Lung (tissue), 12 donors: ENCODE results near the gene STAT3. TPM values are rescaled to one million over a fixed set of nuclear protein-coding genes. Genes with fewer than 3 reads are reported as not detected.

Experiments used
- ATAC-seq: fragments of 200-7000 bp; cut with Tn5 transposase; one replicate; pipeline ENCODE4 v1.9.1; 2020; ENCODE audit warnings: moderate number of reproducible peaks; ENCODE audit not compliant: insufficient read depth, low FRiP score
- DNase-seq, 3 donors: peaks; one replicate each; pipeline ENCODE4 v3.0.0-alpha.2; 2013 to 2017
- H3K27ac ChIP-seq, 2 donors: one replicate each; pipeline ENCODE4 v1.5.1; 2013; ENCODE audit warnings: mild to moderate bottlenecking in 2 of 2, moderate library complexity in 2 of 2, control low read depth in 1 of 2, inconsistent platforms in 1 of 2, low read depth in 1 of 2, low read length in 1 of 2
- H3K27me3 ChIP-seq, 3 donors: one replicate each; pipeline ENCODE4 v1.5.1; 2013; ENCODE audit warnings: low read length in 2 of 3; ENCODE audit not compliant: control insufficient read depth in 3 of 3, insufficient read depth in 3 of 3
- H3K36me3 ChIP-seq, 4 donors: one replicate each; pipeline ENCODE4 v1.5.1; 2013; ENCODE audit warnings: low read length in 4 of 4, mild to moderate bottlenecking in 1 of 4, moderate library complexity in 1 of 4; ENCODE audit not compliant: control insufficient read depth in 4 of 4, insufficient read depth in 4 of 4
- H3K4me1 ChIP-seq, 5 donors: one replicate each; pipeline ENCODE4 v1.5.1; 2013; ENCODE audit warnings: low read length in 5 of 5, mild to moderate bottlenecking in 2 of 5, moderate library complexity in 1 of 5; ENCODE audit not compliant: control insufficient read depth in 5 of 5, insufficient read depth in 5 of 5
- H3K4me3 ChIP-seq: one replicate; pipeline ENCODE4 v1.5.1; 2013; ENCODE audit warnings: mild to moderate bottlenecking, control low read depth, moderate library complexity
- H3K9ac ChIP-seq, 2 donors: one replicate each; pipeline ENCODE4 v1.5.1; 2013; ENCODE audit warnings: low read length in 2 of 2, control low read depth in 1 of 2; ENCODE audit not compliant: insufficient read depth in 1 of 2
- H3K9me3 ChIP-seq, 4 donors: one replicate each; pipeline ENCODE4 v1.5.1; 2013; ENCODE audit warnings: low read length in 3 of 4, mild to moderate bottlenecking in 1 of 4, moderate library complexity in 1 of 4; ENCODE audit not compliant: control insufficient read depth in 4 of 4, insufficient read depth in 3 of 4
- CTCF ChIP-seq: IDR thresholded peaks from 2 replicates; pipeline ENCODE4 v1.5.1; 2012; ENCODE audit warnings: mild to moderate bottlenecking; ENCODE audit errors: control extremely low read depth, extremely low read depth
- WGBS, 2 donors: extraction: QIAGEN DNeasy Blood & Tissue Kit; methylation state at CpG; one replicate each; pipeline ENCODE4 v1.1.7; 2013; 5-methylcytosine and 5-hydroxymethylcytosine counted together
- polyA plus RNA-seq, 2 donors: library from polyadenylated mRNA; stranded (reverse); fragments of 200-250 nt; gene quantifications; one replicate each; pipeline ENCODE4 v1.2.1, GENCODE V29; 2013
- total RNA-seq, 2 donors: library from RNA; depleted of rRNA in 1 of 2; stranded (reverse); fragments of >200 nt in 1 of 2; gene quantifications; one replicate each; pipeline ENCODE4 v1.2.1, GENCODE V29; 2014 to 2021
- donor health status: control.
- donor health status: control.
- donor health status: Bipolar disorder and iron deficiency.
- donor health status: healthy.
- donor health status: DM: yes; HTN: yes; CAD: no.

The STAT3 gene
- total and polyA plus RNA-seq, 4 donors: 69.9 to 297 (median 239) TPM

- DNase-seq: no peak
- Histone ChIP-seq H3K4me3 (no peak overlapping the region), H3K36me3 (peaks cover 27 to 53% (median 47%) of the 10 kb centered on the region in 4 donors), H3K27ac (no peak overlapping the region), H3K4me1 (peaks cover 0 to 5% (median 0%) of the 10 kb centered on the region in 5 donors), H3K27me3 (no peaks in the 10 kb centered on the region), H3K9ac (no peak overlapping the region), H3K9me3 (no peaks in the 10 kb centered on the region)
- TF ChIP-seq CTCF: no peak
- WGBS, 2 donors: 85 to 87% methylated on average over 4 of the region's 4 CpGs
- no peak for ATAC-seq
Observed at GRCh38 chr17:42338427-42338985, 49.7 kb downstream of the STAT3 start.

- Histone ChIP-seq H3K4me3 (no peak overlapping the region), H3K9me3 (no peaks in the 10 kb centered on the region), H3K4me1 (peaks cover 0 to 5% (median 0%) of the 10 kb centered on the region in 5 donors), H3K27ac (no peak overlapping the region), H3K27me3 (no peaks in the 10 kb centered on the region), H3K36me3 (peaks cover 29 to 60% (median 51%) of the 10 kb centered on the region in 4 donors), H3K9ac (no peak overlapping the region)
- ATAC-seq: no peak
- 58 to 68% methylated on average over 15 of the region's 15 CpGs for WGBS, 2 donors
- DNase-seq: no peak
- TF ChIP-seq CTCF: no peak
Observed at GRCh38 chr17:42337442-42337841, 50.8 kb downstream of the STAT3 start.

GRCh38 chr17:42334677-42335076 is 53.6 kb downstream of the STAT3 start:
- no peak for TF ChIP-seq CTCF
- peaks cover 29 to 60% (median 52%) of the 10 kb centered on the region in 4 donors for H3K36me3 ChIP-seq
- no peak overlapping the region for H3K9ac ChIP-seq
- no peaks in the 10 kb centered on the region for H3K9me3 ChIP-seq
- no peaks in the 10 kb centered on the region for H3K27me3 ChIP-seq
- no peaks in the 10 kb centered on the region for H3K4me1 ChIP-seq
- whole genome bisulfite sequencing, 2 donors: 87 to 93% methylated on average over 3 of the region's 3 CpGs
- no peak overlapping the region for H3K4me3 ChIP-seq
- DNase-seq (peak in 1 of 3 donors; percentile 11), ATAC-seq (no peak)
- no peak overlapping the region for H3K27ac ChIP-seq

GRCh38 chr17:42333053-42333452 is 55.2 kb downstream of the STAT3 start:
- peaks cover 0 to 2% (median 0%) of the 10 kb centered on the region in 5 donors for H3K4me1 ChIP-seq
- no peak overlapping the region for H3K9ac ChIP-seq
- ATAC-seq (no peak), DNase-seq (no peak)
- H3K36me3 ChIP-seq: peaks cover 26 to 57% (median 52%) of the 10 kb centered on the region in 4 donors
- TF ChIP-seq CTCF: no peak
- no peaks in the 10 kb centered on the region for H3K27me3 ChIP-seq
- no peak overlapping the region for H3K27ac ChIP-seq
- 91 to 93% methylated on average over 1 of the region's 1 CpG for WGBS, 2 donors
- no peaks in the 10 kb centered on the region for H3K9me3 ChIP-seq
- H3K4me3 ChIP-seq: no peak overlapping the region
